ENCODE results near the gene IQCF5. TPM values are rescaled to one million over a fixed set of nuclear protein-coding genes. Genes with fewer than 3 reads are reported as not detected.

Gene IQCF5
- total RNA-seq: not detected in 2 replicates
- not detected in 2 replicates for polyA plus RNA-seq
- not detected in 2 replicates for polyA plus RNA-seq (2011; cell fraction: cytosol; rRNA removed)
- not detected in 2 replicates for polyA plus RNA-seq (2011; cell fraction: nucleus; rRNA removed)
- not detected in 2 replicates for polyA plus RNA-seq (2012)
- polyA minus RNA-seq: not detected in 2 replicates
- polyA minus RNA-seq (2011; cell fraction: cytosol; rRNA and poly(A)+ RNA removed): not detected
- polyA minus RNA-seq (2011; cell fraction: nucleus; rRNA and poly(A)+ RNA removed): not detected in 2 replicates
- Bru-seq, nascent RNA: not detected
- not detected for BruChase-seq, experiment 1, labeled RNA remaining after a 6-hour chase
- not detected for BruChase-seq, experiment 2, labeled RNA remaining after a 2-hour chase
- long read RNA-seq: 0 reads

DNA sequence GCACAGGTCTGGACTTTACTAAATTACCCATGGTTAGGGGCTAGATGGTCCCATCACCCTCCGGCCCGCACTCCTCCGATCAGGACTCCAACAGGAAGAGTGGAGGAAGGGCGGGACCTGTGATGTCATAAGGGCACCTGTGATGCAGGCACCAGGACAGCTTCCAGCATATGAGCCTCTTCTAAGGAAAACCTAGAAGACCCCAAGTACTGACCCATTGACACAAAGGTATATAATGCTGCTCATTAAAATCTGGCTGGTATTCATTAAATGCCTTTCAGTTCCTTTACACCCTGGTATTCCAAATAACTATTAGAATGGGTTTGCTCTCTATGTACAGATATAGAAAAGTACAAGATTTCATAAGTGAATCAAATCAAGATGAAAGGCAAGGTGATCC is at the start of gene IQCF5:
TSS of gene IQCF5 (minus strand) at position 101 of the 400 bp plus-strand sequence. CDS start at position 31, 70 bp downstream.
- Histone ChIP-seq H4K20me1 (replicated peaks; ENCODE audit: control insufficient read depth, extremely low read depth, insufficient read depth, low read length) (no peaks in the 10 kb centered on the region), H3K27me3 (ENCODE audit: control insufficient read depth in 2 of 2, insufficient read depth in 2 of 2, low read length in 2 of 2) (peaks cover 0 to 2% of the 10 kb centered on the region in 2 experiments), H3K79me2 (ENCODE audit: control insufficient read depth, insufficient read depth, low read length) (no peaks in the 10 kb centered on the region), H3K9me3 (replicated peaks; ENCODE audit: control insufficient read depth, insufficient read depth, low read length) (no peaks in the 10 kb centered on the region), H3K36me3 (ENCODE audit: control insufficient read depth in 2 of 2, extremely low read depth in 1 of 2, insufficient read depth in 2 of 2, low read length in 2 of 2) (no peaks in the 10 kb centered on the region), H3K9ac (replicated peaks; ENCODE audit: extremely low read depth, insufficient read depth, low read length) (no peak within 1 kb of the TSS), H3K4me3 (replicated peaks in 1 of 3; ENCODE audit: insufficient read depth in 1 of 3, low read depth in 1 of 3, low read length in 3 of 3) (no peak within 1 kb of the TSS), H3K9me1 (replicated peaks; ENCODE audit: control insufficient read depth, extremely low read depth, insufficient read depth, low read length) (no peaks in the 10 kb centered on the region), H3K27ac (ENCODE audit: insufficient read depth, low read depth, low read length) (no peak within 1 kb of the TSS), H2AFZ (ENCODE audit: low read depth, low read length) (no peak within 1 kb of the TSS), H3K4me1 (ENCODE audit: control insufficient read depth, extremely low read depth, insufficient read depth, low read length) (no peaks in the 10 kb centered on the region), H3K4me2 (ENCODE audit: insufficient read depth, low read length) (no peak within 1 kb of the TSS)
- FAIRE-seq: no peak
- TF ChIP-seq GATA2 (IDR thresholded peaks at IDR 0.05; ENCODE audit: insufficient read depth, insufficient read length, low read depth, low read length) (no peak), EZH2 (IDR thresholded peaks at IDR 0.05; ENCODE audit: borderline replicate concordance, low read depth, low read length, severe bottlenecking) (no peak), POLR2A (IDR thresholded peaks at IDR 0.05; ENCODE audit: low read depth, low read length) (no peak), POLR2AphosphoS5 (IDR thresholded peaks at IDR 0.05; ENCODE audit: insufficient read depth, low read depth, low read length) (no peak), MYC (IDR thresholded peaks at IDR 0.05; ENCODE audit: low read depth, low read length) (no peak), JUN (IDR thresholded peaks at IDR 0.05; ENCODE audit: borderline replicate concordance, insufficient read depth, insufficient read length, low read depth) (no peak), FOS (IDR thresholded peaks at IDR 0.05; ENCODE audit: borderline replicate concordance, insufficient read depth, low read length) (no peak)
- TF ChIP-seq, protein P1, sequence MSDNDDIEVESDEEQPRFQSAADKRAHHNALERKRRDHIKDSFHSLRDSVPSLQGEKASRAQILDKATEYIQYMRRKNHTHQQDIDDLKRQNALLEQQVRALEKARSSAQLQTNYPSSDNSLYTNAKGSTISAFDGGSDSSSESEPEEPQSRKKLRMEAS (IDR thresholded peaks at IDR 0.05; ENCODE audit: insufficient read depth, insufficient read length): no peak
- TF ChIP-seq, protein P2, sequence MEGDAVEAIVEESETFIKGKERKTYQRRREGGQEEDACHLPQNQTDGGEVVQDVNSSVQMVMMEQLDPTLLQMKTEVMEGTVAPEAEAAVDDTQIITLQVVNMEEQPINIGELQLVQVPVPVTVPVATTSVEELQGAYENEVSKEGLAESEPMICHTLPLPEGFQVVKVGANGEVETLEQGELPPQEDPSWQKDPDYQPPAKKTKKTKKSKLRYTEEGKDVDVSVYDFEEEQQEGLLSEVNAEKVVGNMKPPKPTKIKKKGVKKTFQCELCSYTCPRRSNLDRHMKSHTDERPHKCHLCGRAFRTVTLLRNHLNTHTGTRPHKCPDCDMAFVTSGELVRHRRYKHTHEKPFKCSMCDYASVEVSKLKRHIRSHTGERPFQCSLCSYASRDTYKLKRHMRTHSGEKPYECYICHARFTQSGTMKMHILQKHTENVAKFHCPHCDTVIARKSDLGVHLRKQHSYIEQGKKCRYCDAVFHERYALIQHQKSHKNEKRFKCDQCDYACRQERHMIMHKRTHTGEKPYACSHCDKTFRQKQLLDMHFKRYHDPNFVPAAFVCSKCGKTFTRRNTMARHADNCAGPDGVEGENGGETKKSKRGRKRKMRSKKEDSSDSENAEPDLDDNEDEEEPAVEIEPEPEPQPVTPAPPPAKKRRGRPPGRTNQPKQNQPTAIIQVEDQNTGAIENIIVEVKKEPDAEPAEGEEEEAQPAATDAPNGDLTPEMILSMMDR (IDR thresholded peaks at IDR 0.05; ENCODE audit: extremely low read depth in 1 of 2, insufficient read depth in 1 of 2, low read depth in 1 of 2, low read length in 2 of 2): no peak
- POLR2A ChIA-PET: no interaction called here
- dilution Hi-C loops (cut with MboI; ENCODE audit: extremely low pct_ligation_motif_present, low sequenced_read_pairs): no loop called here
- CTCF ChIA-PET: no interaction called here
- no TSS peak for BruUV-seq (replicated peaks)
- intact Hi-C loops (cut with micrococcal nuclease): no loop called here
- no peak for DNase-seq (ENCODE audit: low read depth, low spot score)

Data from endothelial cell of umbilical vein (primary cell).